Ishikawa (cell line): Measurements from ENCODE around the gene ZNF830.

ENCODE experiments used
- CEBPB ChIP-seq: IDR thresholded peaks from 2 replicates; pipeline ENCODE4 v1.6.1; 2012
- CREB1 ChIP-seq: IDR thresholded peaks from 2 replicates; pipeline ENCODE4 v1.6.1; 2012; ENCODE audit warnings: low read depth
- EGR1 ChIP-seq: IDR thresholded peaks from 2 replicates; pipeline ENCODE4 v1.6.1; 2012
- EP300 ChIP-seq: IDR thresholded peaks from 2 replicates; pipeline ENCODE4 v1.6.1; 2012; ENCODE audit warnings: borderline replicate concordance
- FOXM1 ChIP-seq: IDR thresholded peaks from 2 replicates; pipeline ENCODE4 v1.6.1; 2012; ENCODE audit warnings: low read depth, borderline replicate concordance
- NFIC ChIP-seq: IDR thresholded peaks from 2 replicates; pipeline ENCODE4 v1.6.1; 2012
- RAD21 ChIP-seq: IDR thresholded peaks from 2 replicates; pipeline ENCODE4 v1.6.1; 2012; ENCODE audit warnings: low read depth
- REST ChIP-seq: IDR thresholded peaks from 2 replicates; pipeline ENCODE4 v1.6.1; 2012; ENCODE audit warnings: low read depth, mild to moderate bottlenecking
- TAF1 ChIP-seq: IDR thresholded peaks from 2 replicates; pipeline ENCODE4 v1.6.1; 2012; ENCODE audit warnings: low read depth, mild to moderate bottlenecking
- TCF12 ChIP-seq: IDR thresholded peaks from 2 replicates; pipeline ENCODE4 v1.6.1; 2012; ENCODE audit warnings: low read depth
- TEAD4 ChIP-seq: IDR thresholded peaks from 2 replicates; pipeline ENCODE4 v1.6.1; 2012
- USF1 ChIP-seq: IDR thresholded peaks from 2 replicates; pipeline ENCODE4 v1.6.1; 2012
- YY1 ChIP-seq: IDR thresholded peaks from 2 replicates; pipeline ENCODE4 v1.6.1; 2012; ENCODE audit warnings: low read depth
- ZBTB7A ChIP-seq: IDR thresholded peaks from 2 replicates; pipeline ENCODE4 v1.6.1; 2012; ENCODE audit warnings: low read depth
- TF ChIP-seq, protein P1 (sequence below): IDR thresholded peaks from 2 replicates; pipeline ENCODE4 v1.6.1; 2012

The ZNF830 gene

DNA sequence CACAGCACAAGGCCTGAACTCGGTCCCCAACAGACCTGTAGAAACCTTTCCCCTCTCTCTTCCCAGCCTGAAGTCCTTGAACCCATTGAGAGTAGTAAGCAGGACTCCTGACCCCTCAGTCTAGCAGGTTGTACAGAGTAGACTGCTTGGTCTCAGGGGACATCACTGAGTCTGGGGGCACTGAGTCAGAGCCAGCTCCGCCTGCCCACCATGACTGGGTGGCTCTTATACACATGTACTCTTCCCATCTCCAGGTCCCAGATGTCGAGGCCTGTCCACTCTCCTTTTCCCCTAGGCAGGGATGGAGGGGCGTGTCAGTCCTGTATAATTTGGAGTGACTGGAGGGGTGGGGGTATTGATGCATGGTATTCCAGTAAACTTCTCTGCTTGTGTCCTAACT lies 42.4 kb downstream of the ZNF830 start:
- TF ChIP-seq, protein P1, sequence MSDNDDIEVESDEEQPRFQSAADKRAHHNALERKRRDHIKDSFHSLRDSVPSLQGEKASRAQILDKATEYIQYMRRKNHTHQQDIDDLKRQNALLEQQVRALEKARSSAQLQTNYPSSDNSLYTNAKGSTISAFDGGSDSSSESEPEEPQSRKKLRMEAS: no peak
- TF ChIP-seq CREB1 (no peak), TCF12 (no peak), USF1 (no peak), EP300 (no peak), CEBPB (no peak), RAD21 (no peak), NFIC (no peak), ZBTB7A (no peak), FOXM1 (no peak), REST (no peak), YY1 (no peak), TEAD4 (no peak), EGR1 (no peak), TAF1 (no peak)

DNA sequence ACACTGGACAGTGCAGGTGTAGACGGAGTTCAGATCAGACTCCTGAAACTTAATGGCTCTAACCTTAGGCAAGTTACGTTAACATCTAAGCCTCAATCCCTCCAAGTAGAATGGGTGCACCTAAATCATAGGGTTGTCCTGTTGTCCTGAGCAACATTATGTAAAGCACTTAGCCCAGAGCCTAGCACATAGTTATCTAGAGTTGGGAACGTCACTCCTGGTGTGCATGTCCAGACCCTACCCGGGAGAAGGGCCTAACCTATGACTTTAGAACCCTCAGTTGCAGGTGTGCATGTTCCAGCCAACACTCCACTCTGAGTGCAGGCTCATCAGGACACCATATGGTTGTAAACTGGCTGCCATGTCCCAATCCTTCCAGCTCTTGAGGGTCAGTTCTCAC lies 45.0 kb downstream of the ZNF830 start:
- TF ChIP-seq RAD21 (no peak), USF1 (no peak), EGR1 (no peak), TCF12 (no peak), TAF1 (no peak), CREB1 (no peak), EP300 (no peak), YY1 (no peak), TEAD4 (no peak), CEBPB (no peak), FOXM1 (no peak)
- TF ChIP-seq, protein P1: no peak

DNA sequence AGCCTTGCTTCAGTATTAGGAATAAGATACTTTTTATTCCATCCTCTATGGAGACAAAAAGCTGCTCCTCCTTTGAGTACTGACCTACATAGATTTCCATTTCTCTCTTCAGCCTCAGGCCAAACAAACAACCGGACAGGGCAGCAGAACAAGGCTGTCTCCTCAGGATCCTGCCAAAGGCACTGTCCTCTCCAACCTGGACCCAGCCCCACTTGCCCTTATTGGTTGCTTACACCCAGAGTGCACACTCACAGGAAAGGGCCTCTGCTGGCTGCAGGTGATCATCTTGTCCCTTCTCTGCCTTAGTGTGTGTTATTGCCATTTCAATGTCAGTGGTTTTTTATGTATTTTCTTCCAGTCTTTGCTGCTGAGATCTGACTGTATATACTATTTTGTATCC lies 45.6 kb downstream of the ZNF830 start:
- no peak for TF ChIP-seq RAD21
- TF ChIP-seq EGR1: no peak
- TF ChIP-seq YY1: no peak
- TF ChIP-seq FOXM1: no peak
- TF ChIP-seq CEBPB: no peak
- no peak for TF ChIP-seq EP300
- TF ChIP-seq TCF12: no peak
- TF ChIP-seq REST: no peak

- no peak for TF ChIP-seq EP300
- no peak for TF ChIP-seq RAD21
- no peak for TF ChIP-seq FOXM1
- no peak for TF ChIP-seq ZBTB7A
- no peak for TF ChIP-seq TAF1
- no peak for TF ChIP-seq CREB1
Observed at GRCh38 chr17:35010093-35010492, 48.8 kb downstream of the ZNF830 start.

DNA sequence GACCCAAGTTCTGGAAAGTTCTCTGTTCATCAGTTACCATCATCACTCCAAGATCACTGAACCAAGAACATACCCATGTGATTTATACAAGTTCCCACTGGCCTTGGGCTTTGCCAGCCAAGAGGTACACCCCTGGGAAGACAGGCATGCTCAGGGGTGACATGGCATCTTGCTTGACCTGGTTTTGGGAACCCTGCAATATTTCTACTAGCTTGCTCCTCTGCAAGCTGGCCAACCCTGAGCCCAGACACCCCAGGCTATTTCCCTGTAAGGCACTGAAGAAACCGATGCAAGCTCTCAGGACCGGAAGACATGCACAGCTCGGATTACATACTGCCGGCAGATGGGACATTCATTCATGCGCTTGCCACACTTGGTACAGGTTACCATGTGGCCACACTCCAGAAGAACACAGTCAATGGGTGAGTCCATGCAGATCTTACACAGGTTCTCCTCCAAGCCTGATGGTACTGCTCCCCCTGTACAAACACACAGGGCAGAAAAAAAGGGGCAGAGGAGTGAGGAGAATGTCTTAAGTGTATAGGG lies 50.4 kb downstream of the ZNF830 start:
- TF ChIP-seq TCF12 (no peak), REST (no peak), FOXM1 (no peak), CREB1 (no peak), ZBTB7A (no peak), CEBPB (no peak), RAD21 (no peak), YY1 (no peak), NFIC (no peak), TEAD4 (no peak), EGR1 (no peak), USF1 (no peak), TAF1 (no peak), EP300 (no peak)
- TF ChIP-seq, protein P1: no peak
